Muscle of back (tissue), 11 donors: ENCODE data around the gene MCRIP1. TPM values are rescaled to one million over a fixed set of nuclear protein-coding genes. Genes with fewer than 3 reads are reported as not detected.

ENCODE experiments used
- DNase-seq, 3 donors: peaks; one replicate each; pipeline versions ENCODE4 v3.0.0 to v3.0.0-alpha.2; 2013
- polyA plus RNA-seq, 10 donors: library from polyadenylated mRNA; unstranded; fragments of 120-200 nt; gene quantifications; one replicate each; pipeline ENCODE4 v1.2.1, GENCODE V29; 2013; ENCODE audit not compliant: insufficient read length in 10 of 10

MCRIP1 gene
- polyA plus RNA-seq, 10 donors = 67.2 to 139 (median 102) TPM

DNA sequence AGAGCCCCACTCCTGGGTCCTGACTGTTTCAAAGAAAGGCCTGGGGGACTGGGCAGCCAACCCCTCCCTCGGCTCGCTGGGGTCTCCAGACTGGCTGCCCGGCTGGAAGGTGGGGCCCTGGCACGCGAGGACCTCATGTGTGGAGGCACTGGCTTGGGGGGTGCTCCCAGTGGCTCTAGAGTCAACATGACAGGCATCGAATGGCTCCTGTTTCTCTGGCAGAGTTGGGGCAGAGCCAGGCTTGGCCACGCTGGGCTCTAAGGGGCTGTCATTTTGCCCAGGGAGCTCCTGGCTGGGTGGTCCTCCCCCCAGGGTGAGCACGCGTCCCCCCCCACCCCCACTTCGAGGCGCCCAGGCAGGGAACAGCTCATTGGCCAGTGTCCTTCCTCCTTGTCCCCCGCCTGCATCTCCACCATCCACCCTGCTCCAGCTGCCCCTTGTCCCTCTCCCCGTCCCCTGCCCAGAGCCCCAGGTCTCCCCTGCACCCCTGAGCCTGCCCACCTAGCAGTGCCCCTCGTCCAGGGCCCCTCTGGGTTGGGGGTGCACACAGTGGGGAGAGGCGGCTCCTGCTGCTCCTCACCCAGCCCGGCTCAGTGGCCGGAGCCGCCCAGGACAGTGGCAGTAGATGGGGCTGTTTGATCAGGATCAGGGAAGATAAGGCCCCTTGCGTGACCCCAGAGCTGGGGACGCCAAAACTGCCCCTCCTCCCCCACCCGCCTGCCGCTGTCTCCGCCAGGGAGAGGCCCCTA is 26.5 kb downstream of the MCRIP1 start:
- DNase-seq = no peak

DNA sequence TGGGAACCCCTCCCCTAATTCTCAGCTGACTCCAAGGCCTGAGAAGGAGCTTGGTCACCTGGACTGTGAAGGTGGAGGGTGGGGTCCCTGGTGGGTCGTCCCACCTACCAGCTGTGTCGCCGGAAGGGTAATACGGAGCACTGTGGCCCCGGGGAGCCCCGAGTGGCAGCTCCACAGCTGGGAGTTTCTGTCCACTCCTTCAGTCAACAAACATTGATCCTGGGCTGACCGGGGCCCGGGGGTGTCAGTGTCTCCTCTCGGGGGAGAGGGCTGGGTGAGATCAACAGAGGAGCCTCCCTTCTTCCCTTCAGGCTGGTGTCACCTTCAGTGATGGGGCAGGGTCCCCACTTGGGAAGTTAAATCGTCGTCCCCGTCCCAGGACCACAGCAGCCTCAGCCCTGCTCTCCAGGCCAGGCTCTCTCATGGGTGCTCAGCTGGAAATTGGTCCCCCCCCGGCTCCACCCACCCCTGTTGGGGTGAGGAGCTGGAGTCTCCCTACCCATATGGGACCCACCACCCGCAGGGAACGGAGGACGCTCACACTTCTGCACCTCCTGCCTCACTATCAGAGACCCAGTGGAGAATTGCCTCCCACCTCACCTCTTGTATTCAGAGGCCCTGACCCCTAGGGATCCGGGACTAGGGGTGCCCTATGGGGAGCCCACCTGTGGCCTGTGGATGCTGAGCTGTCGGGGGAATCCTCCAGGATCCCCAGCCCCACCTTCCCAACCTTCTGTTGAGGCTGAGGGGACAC is 27.2 kb downstream of the MCRIP1 start:
- DNase-seq = no peak

DNA sequence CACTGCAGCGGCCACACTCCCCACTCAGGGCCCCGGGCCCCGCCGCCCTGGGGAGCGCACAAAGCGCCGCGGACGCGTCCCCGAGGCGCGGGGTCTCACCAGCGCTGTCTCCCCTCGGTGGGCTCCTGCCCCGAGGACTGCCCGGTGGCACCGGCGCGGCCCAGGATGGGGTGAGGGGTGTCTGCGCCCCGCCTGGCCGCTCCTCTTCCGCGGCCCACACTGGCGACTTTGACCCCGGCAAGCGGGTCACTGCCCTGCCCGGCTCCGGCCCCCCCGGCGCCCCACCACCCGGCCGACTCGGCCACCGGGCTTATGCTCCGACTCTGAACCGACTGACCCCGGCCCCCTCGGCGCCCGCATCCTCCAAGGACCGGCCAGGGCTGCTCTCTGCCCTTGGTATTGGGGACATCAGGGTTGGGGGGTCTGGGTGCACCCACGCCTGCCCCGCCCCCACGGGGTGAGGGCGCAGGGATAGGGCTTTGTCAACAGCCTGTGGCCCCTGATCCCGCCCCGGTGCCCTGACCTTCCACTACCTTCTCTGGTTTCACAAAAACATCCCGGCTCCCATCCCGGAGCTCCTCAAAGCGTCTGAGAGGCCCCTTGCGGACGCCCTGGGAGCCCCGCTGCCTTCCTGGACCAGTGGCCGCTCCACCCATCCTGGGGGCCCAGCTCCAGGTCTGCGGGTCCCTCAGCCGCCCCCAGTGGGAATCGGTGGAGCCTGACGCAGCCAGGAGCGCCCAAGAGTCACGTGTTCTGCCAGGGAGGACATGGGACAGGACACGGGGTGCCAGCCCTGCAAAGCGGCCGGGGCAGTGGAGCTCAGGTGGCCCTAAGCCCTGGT is 28.3 kb downstream of the MCRIP1 start:
- no peak for DNase-seq

- DNase-seq = no peak
These were observed 29.1 kb downstream of the MCRIP1 start, which contains the start of gene GCGR for GRCh38 chr17:81803728-81804558. TSS of gene GCGR (plus strand) at chr17:81804150. CDS start at chr17:81809019, 4,869 bp downstream.

DNA sequence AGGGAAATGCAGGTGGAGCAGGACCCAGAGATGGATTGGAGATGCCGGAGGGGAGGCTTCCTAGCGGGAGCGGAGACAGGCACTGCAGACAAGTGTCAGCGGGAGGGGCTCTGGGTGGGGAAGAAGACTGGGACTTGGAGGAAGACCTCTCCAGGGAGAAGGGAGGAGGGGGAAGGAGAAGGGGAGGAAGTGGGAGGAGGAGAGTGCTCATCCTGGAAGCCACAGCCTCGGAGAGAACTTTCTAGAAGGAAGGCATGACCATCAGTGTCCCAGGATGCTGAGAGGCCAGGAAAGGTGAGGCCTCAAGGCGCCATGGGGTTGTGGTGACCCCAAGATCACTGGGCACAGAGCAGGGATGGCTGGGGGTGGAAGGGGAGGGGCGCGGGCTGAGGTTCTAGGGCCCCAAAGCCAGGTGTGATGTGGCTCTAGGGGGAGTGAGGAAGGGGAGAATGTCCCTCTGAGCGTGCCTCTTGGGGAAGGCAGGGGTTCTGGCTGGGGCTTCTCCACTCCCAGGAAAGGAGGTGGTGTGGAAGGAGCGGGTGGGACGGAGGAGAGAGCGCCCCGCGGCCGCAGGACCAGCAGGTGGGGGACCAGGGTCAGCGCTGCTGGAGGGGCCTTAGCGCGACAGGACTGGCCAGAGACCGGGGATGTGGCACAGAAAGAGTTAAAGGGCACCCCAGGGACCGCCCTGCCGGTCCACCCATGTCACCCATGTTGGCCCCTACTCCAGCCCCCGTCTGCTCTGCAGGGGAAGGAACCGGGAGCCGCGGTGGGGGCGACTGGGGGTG is 30.0 kb downstream of the MCRIP1 start:
- no peak for DNase-seq

DNA sequence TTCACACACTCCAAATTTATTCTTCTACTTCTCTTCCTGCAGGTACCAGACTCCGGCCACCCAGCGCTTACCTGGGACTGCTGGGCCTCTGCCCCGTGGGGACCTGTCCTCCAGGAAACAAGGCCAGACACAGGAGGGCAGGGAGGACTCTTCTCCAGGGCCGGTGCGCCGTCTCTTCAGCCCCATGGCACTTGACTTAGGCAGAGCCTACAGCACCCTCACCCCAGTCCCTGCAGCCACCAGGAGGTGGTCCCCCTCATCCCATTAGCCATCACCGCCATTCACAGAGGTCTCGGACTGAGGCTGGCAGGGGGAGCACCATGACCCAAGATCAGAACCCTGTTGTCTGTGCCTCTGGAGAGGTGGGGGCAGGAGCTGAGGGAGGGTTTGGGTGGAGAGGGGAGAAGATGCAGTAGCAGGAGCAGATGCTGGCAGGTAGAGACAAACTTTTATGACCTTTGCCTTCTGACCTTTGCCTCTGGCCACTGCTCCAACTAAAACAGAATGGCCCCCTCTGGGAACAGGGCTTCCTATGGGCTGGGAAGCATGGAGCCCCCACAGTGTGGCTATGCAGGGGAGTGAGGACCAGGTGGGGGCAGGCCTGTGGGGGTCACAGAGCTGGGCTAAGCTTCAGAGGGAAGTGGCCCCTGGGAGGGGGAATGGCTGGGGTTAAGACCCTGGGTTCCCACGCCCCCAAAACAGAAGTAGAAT is 30.9 kb downstream of the MCRIP1 start:
- no peak for DNase-seq

DNA sequence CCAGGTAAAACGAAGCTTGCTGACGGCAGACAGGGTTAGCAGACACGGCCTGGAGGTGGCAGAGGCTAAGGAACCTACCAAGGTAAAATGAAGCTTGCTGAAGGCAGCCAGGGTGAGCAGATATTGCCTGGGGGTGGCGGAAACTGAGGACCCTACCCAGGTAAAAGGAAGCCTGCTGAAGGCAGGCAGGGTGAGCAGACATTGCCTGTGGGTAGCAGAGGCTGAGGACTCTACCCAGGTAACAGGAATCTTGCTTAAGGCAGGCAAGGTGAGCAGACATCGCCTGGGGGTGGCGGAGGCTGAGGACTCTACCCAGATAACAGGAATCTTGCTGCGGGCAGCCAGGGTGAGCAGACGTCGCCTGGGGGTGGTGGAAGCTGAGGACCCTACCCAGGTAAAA is 31.8 kb downstream of the MCRIP1 start:
- DNase-seq = no peak

- no peak for DNase-seq
These were observed 38.6 kb downstream of the MCRIP1 start for GRCh38 chr17:81794509-81794908.

- DNase-seq = no peak
These were observed 39.0 kb downstream of the MCRIP1 start for GRCh38 chr17:81794074-81794476.

- no peak for DNase-seq
These were observed 40.1 kb downstream of the MCRIP1 start for GRCh38 chr17:81792675-81793615.

Other genes with a start within 250 kb of the MCRIP1 start
- 10 to 100 TPM; 43.8 to 57.8 (median 50.6) TPM for gene NPLOC4, start 196.2 kb downstream of the MCRIP1 start, polyA plus RNA-seq
- 1 to 10 TPM in 4 of 10 donors, under 1 TPM in 6; 0.49 to 1.4 (median 0.92) TPM for gene TSPAN10, start 196.1 kb downstream of the MCRIP1 start, polyA plus RNA-seq
- 1 to 10 TPM; 2.5 to 5.0 (median 3.4) TPM for gene PDE6G, start 176.7 kb downstream of the MCRIP1 start, polyA plus RNA-seq
- gene OXLD1, start 166.7 kb downstream of the MCRIP1 start, polyA plus RNA-seq = 10 to 100 TPM in 4 of 10 donors, 1 to 10 TPM in 6; 6.0 to 15.8 (median 8.8) TPM
- gene CCDC137, start 166.6 kb downstream of the MCRIP1 start, polyA plus RNA-seq = 10 to 100 TPM in 9 of 10 donors, 1 to 10 TPM in 1; 8.8 to 16.1 (median 12.5) TPM
- 10 to 100 TPM; 23.4 to 34.1 (median 27.2) TPM for gene ARL16, start 149.5 kb downstream of the MCRIP1 start, polyA plus RNA-seq
- gene HGS, start 149.3 kb downstream of the MCRIP1 start, polyA plus RNA-seq = 10 to 100 TPM; 41.5 to 61.6 (median 46.8) TPM
- gene MRPL12, start 129.9 kb downstream of the MCRIP1 start, polyA plus RNA-seq = 10 to 100 TPM; 44.5 to 62.6 (median 51.9) TPM
- gene SLC25A10, start 121.0 kb downstream of the MCRIP1 start, polyA plus RNA-seq = 1 to 10 TPM; 1.7 to 4.9 (median 3.7) TPM
- under 1 TPM in 1 of 10 donors, not detected in 9; 0.10 TPM for gene GCGR, start 29.1 kb downstream of the MCRIP1 start, polyA plus RNA-seq
- gene PPP1R27, start 1.8 kb upstream of the MCRIP1 start, polyA plus RNA-seq = 10 to 100 TPM; 13.2 to 84.6 (median 36.4) TPM
- 100 to 1,000 TPM; 359 to 534 (median 424) TPM for gene P4HB, start 27.2 kb upstream of the MCRIP1 start, polyA plus RNA-seq
- 100 to 1,000 TPM; 128 to 225 (median 163) TPM for gene ARHGDIA, start 38.0 kb upstream of the MCRIP1 start, polyA plus RNA-seq
- 10 to 100 TPM; 49.7 to 81.7 (median 60.7) TPM for gene ALYREF, start 58.3 kb upstream of the MCRIP1 start, polyA plus RNA-seq
- 100 to 1,000 TPM in 4 of 10 donors, 10 to 100 TPM in 6; 77.7 to 136 (median 93.3) TPM for gene ANAPC11, start 58.4 kb upstream of the MCRIP1 start, polyA plus RNA-seq
- gene NPB, start 68.9 kb upstream of the MCRIP1 start, polyA plus RNA-seq = 1 to 10 TPM in 2 of 10 donors, under 1 TPM in 5, not detected in 3; 0.13 to 1.2 (median 0.64) TPM
- gene PCYT2, start 78.1 kb upstream of the MCRIP1 start, polyA plus RNA-seq = 10 to 100 TPM in 6 of 10 donors, 1 to 10 TPM in 4; 7.9 to 14.0 (median 10.2) TPM
- 1 to 10 TPM; 5.3 to 9.4 (median 6.9) TPM for gene SIRT7, start 84.9 kb upstream of the MCRIP1 start, polyA plus RNA-seq
- 10 to 100 TPM; 12.3 to 14.8 (median 13.9) TPM for gene MAFG, start 94.4 kb upstream of the MCRIP1 start, polyA plus RNA-seq
- gene PYCR1, start 104.0 kb upstream of the MCRIP1 start, polyA plus RNA-seq = 100 to 1,000 TPM in 1 of 10 donors, 10 to 100 TPM in 9; 52.3 to 103 (median 61.8) TPM
- 10 to 100 TPM in 9 of 10 donors, 1 to 10 TPM in 1; 8.9 to 29.8 (median 22.3) TPM for gene MYADML2, start 113.9 kb upstream of the MCRIP1 start, polyA plus RNA-seq
- gene NOTUM, start 127.9 kb upstream of the MCRIP1 start, polyA plus RNA-seq = 1 to 10 TPM; 1.5 to 4.2 (median 2.8) TPM
- 10 to 100 TPM; 15.5 to 28.4 (median 21.6) TPM for gene ASPSCR1, start 144.3 kb upstream of the MCRIP1 start, polyA plus RNA-seq
- 10 to 100 TPM; 26.6 to 42.8 (median 31.0) TPM for gene CENPX, start 189.6 kb upstream of the MCRIP1 start, polyA plus RNA-seq
- gene LRRC45, start 190.0 kb upstream of the MCRIP1 start, polyA plus RNA-seq = 10 to 100 TPM in 3 of 10 donors, 1 to 10 TPM in 7; 5.3 to 12.7 (median 8.5) TPM
- gene RAC3, start 198.4 kb upstream of the MCRIP1 start, polyA plus RNA-seq = 10 to 100 TPM in 2 of 10 donors, 1 to 10 TPM in 8; 4.7 to 27.6 (median 8.2) TPM
- 10 to 100 TPM; 20.6 to 42.5 (median 35.0) TPM for gene DCXR, start 204.4 kb upstream of the MCRIP1 start, polyA plus RNA-seq
- gene RFNG, start 218.5 kb upstream of the MCRIP1 start, polyA plus RNA-seq = 10 to 100 TPM; 18.2 to 39.0 (median 29.2) TPM
- gene GPS1, start 218.6 kb upstream of the MCRIP1 start, polyA plus RNA-seq = 10 to 100 TPM; 60.4 to 72.8 (median 66.1) TPM
- 10 to 100 TPM; 43.1 to 61.5 (median 53.2) TPM for gene DUS1L, start 232.5 kb upstream of the MCRIP1 start, polyA plus RNA-seq